SK-N-SH (cell line): ENCODE data around the gene MUC16.

ENCODE experiments used
- CHD2 ChIP-seq: fragments of 150-350 bp; IDR thresholded peaks from 2 replicates; pipeline ENCODE4 v1.6.1; 2018; ENCODE audit warnings: low read length; ENCODE audit not compliant: partially characterized antibody
- CTCF ChIP-seq: fragments of 200-600 bp; sonication (generic); IDR thresholded peaks from 2 replicates; pipeline ENCODE4 v1.6.1; 2017; ENCODE audit warnings: antibody characterized with exemption, mild to moderate bottlenecking, moderate library complexity
- EP300 ChIP-seq, 2 experiments: IDR thresholded peaks; 2 replicates each; pipeline versions ENCODE4 v1.4.0 to v1.6.1; 2012; ENCODE audit warnings: borderline replicate concordance in 1 of 2, low read depth in 1 of 2, low read length in 1 of 2
- EZH2phosphoT487 ChIP-seq: fragments of 200-600 bp; sonication (generic); IDR thresholded peaks from 2 replicates; pipeline ENCODE4 v1.6.1; 2017; ENCODE audit warnings: low read depth, mixed run types, mild to moderate bottlenecking, antibody characterized with exemption, moderate library complexity, borderline replicate concordance
- FOXM1 ChIP-seq: IDR thresholded peaks from 2 replicates; pipeline ENCODE4 v1.4.0; 2012; ENCODE audit warnings: low read depth, mild to moderate bottlenecking
- GABPA ChIP-seq: IDR thresholded peaks from 2 replicates; pipeline ENCODE4 v1.4.0; 2012; ENCODE audit warnings: low read depth, mild to moderate bottlenecking
- JUND ChIP-seq: IDR thresholded peaks from 2 replicates; pipeline ENCODE4 v1.4.0; 2012
- MXI1 ChIP-seq: IDR thresholded peaks from 2 replicates; pipeline ENCODE4 v1.6.1; 2012; ENCODE audit warnings: mild to moderate bottlenecking, low read depth, low read length, improper control_type of control experiment
- NRF1 ChIP-seq: IDR thresholded peaks from 2 replicates; pipeline ENCODE4 v1.6.1; 2012; ENCODE audit warnings: low read depth, mild to moderate bottlenecking, low read length
- RAD21 ChIP-seq: IDR thresholded peaks from 2 replicates; pipeline ENCODE4 v1.6.1; 2012; ENCODE audit warnings: mild to moderate bottlenecking, low read length
- RCOR1 ChIP-seq: fragments of 150-350 bp; IDR thresholded peaks from 2 replicates; pipeline ENCODE4 v1.6.1; 2017; ENCODE audit warnings: antibody characterized with exemption, low read length
- SIN3A ChIP-seq: IDR thresholded peaks from 2 replicates; pipeline ENCODE4 v1.6.1; 2012; ENCODE audit warnings: low read depth, mild to moderate bottlenecking, low read length, moderate library complexity, borderline replicate concordance
- SMC3 ChIP-seq: IDR thresholded peaks from 2 replicates; pipeline ENCODE4 v1.6.1; 2012; ENCODE audit warnings: low read depth, low read length, improper control_type of control experiment

GRCh38 chr19:9054765-9055164, 44.6 kb upstream of the MUC16 start:
- TF ChIP-seq RCOR1, result no peak
- no peak for TF ChIP-seq CTCF
- TF ChIP-seq JUND, result no peak
- no peak for TF ChIP-seq SMC3
- TF ChIP-seq FOXM1, result no peak
- no peak for TF ChIP-seq RAD21
- TF ChIP-seq SIN3A, result no peak
- no peak for TF ChIP-seq EP300 (IDR thresholded peaks at IDR 0.05; ENCODE audit: borderline replicate concordance in 1 of 2, low read depth in 1 of 2, low read length in 1 of 2)
- no peak for TF ChIP-seq EZH2phosphoT487
- TF ChIP-seq CHD2, result no peak
- no peak for TF ChIP-seq GABPA
- no peak for TF ChIP-seq MXI1
- TF ChIP-seq NRF1, result no peak
